ENCODE results near the gene CDH4. TPM values are rescaled to one million over a fixed set of nuclear protein-coding genes. Genes with fewer than 3 reads are reported as not detected.

Gene CDH4
- polyA plus RNA-seq, 1 donor (not counting 4 experiments of a cell fraction or from before 2014, with no cell fraction given) = 2.2 TPM

DNA sequence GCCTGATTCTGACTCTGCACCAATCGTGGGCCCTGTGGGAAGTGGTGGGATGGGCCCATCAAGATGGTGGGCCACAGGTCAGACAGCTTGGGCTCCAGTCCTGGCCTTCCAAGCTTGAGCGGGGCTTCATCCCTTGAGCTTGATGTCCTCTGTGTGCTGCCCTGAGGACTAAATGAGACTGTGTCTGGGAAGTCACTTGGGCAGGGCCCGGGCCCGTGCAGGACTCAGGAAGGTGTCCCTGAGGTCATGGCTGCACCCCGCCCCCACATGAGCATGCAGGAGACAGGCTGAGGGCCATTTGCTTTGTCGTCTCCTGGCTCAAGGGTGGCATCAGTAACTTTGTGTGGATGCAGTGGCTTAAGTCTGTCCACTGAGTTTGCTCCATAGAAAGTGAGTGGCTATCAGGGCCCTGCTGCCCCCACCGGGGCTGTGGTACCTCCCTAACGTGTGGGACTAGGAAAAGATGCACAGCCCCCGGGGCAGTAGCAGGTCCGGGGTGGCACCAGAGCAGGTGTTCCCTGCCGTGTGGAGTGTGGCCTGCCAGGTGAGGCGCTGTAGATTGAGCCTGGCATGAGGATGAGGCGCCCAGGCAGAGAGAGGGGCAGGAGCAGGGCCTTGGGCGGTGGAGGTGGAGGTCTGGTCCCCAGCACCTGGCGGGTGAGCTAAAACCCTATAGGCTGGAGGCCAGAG, 515.0 kb downstream of the CDH4 start:
- FAIRE-seq = no peak
- Histone ChIP-seq H3K9ac (ENCODE audit: control insufficient read depth, extremely low read depth, insufficient read depth, low read length) (no peak overlapping the region), H2AFZ (ENCODE audit: control insufficient read depth, low read length) (no peak overlapping the region), H3K79me2 (ENCODE audit: control insufficient read depth, insufficient read depth, low read length) (no peaks in the 10 kb centered on the region), H3K27me3 (ENCODE audit: control insufficient read depth, extremely low read depth, insufficient read depth, low read length) (peaks cover 14% of the 10 kb centered on the region), H3K27ac (ENCODE audit: control insufficient read depth, insufficient read depth, low read length) (no peak overlapping the region), H3K4me1 (ENCODE audit: control insufficient read depth, extremely low read depth, insufficient read depth, low read length) (no peaks in the 10 kb centered on the region), H3K4me3 (ENCODE audit: control insufficient read depth in 2 of 3, extremely low read depth in 1 of 3, insufficient read depth in 2 of 3, low read depth in 1 of 3, low read length in 3 of 3) (no peak overlapping the region), H4K20me1 (ENCODE audit: control insufficient read depth, extremely low read depth, insufficient read depth, low read length) (no peaks in the 10 kb centered on the region), H3K36me3 (ENCODE audit: control insufficient read depth in 2 of 2, extremely low read depth in 1 of 2, insufficient read depth in 2 of 2, low read length in 2 of 2) (no peaks in the 10 kb centered on the region), H3K4me2 (ENCODE audit: control insufficient read depth, extremely low read depth, insufficient read depth, low read depth, low read length) (no peak overlapping the region), H3K9me3 (ENCODE audit: control insufficient read depth, low read depth, low read length) (no peaks in the 10 kb centered on the region), H3K9me1 (ENCODE audit: control insufficient read depth, extremely low read depth, insufficient read depth, low read length) (no peaks in the 10 kb centered on the region)
- dilution Hi-C loops (cut with MboI; ENCODE audit: extremely low pct_ligation_motif_present, low sequenced_read_pairs) = no loop called here
- DNase-seq (ENCODE audit: low read depth, low spot score) = no peak
- TF ChIP-seq, protein P1, sequence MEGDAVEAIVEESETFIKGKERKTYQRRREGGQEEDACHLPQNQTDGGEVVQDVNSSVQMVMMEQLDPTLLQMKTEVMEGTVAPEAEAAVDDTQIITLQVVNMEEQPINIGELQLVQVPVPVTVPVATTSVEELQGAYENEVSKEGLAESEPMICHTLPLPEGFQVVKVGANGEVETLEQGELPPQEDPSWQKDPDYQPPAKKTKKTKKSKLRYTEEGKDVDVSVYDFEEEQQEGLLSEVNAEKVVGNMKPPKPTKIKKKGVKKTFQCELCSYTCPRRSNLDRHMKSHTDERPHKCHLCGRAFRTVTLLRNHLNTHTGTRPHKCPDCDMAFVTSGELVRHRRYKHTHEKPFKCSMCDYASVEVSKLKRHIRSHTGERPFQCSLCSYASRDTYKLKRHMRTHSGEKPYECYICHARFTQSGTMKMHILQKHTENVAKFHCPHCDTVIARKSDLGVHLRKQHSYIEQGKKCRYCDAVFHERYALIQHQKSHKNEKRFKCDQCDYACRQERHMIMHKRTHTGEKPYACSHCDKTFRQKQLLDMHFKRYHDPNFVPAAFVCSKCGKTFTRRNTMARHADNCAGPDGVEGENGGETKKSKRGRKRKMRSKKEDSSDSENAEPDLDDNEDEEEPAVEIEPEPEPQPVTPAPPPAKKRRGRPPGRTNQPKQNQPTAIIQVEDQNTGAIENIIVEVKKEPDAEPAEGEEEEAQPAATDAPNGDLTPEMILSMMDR (optimal IDR thresholded peaks at IDR 0.05 in 1 of 3, IDR thresholded peaks at IDR 0.05 in 1 of 3, conservative IDR thresholded peaks at IDR 0.05 in 1 of 3; ENCODE audit: extremely low read depth in 1 of 3, insufficient read depth in 2 of 3, low read length in 3 of 3) = peak in 2 of 3 experiments; percentile 2 to 16
- no peak for TF ChIP-seq EZH2 (IDR thresholded peaks at IDR 0.05; ENCODE audit: low read length)

DNA sequence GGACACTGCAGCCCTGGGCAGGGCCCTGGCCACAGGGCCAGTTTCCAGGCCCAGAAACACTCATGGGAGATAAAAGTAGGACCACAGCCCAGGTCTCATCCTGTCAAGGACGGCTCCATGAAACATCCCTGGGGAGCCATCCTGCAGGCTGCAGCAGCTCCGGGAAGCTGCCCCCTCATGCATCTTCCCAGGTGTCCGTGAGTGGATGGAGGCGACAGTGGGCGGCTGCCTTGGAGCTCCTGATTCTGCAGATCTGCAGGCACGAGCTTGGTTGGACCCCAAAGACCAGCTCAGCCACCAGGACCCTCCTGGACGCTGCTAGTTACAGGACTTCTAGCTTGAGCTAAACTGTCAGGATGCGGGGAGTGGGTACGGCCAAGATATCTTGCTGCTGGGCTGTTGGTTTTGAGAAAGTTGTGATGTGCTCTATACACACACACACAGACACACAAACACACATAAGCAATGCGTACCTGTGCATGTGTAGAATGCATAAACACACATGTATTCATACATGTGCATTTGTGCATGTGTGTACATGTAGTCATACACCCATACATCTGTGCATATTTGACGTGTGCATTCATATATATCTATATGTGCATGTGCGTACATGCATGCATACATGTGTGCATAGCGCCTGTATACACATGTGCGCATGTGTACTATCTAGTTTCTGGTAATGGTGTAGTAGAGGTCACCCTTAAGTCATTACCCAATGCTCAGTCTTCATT, 515.9 kb downstream of the CDH4 start:
- no peak overlapping the region for H3K4me2 ChIP-seq (ENCODE audit: control insufficient read depth, extremely low read depth, insufficient read depth, low read depth, low read length)
- TF ChIP-seq, protein P1 (optimal IDR thresholded peaks at IDR 0.05 in 1 of 3, IDR thresholded peaks at IDR 0.05 in 1 of 3, conservative IDR thresholded peaks at IDR 0.05 in 1 of 3; ENCODE audit: extremely low read depth in 1 of 3, insufficient read depth in 2 of 3, low read length in 3 of 3) = no peak
- no peak for TF ChIP-seq EZH2 (IDR thresholded peaks at IDR 0.05; ENCODE audit: low read length)
- no peaks in the 10 kb centered on the region for H3K79me2 ChIP-seq (ENCODE audit: control insufficient read depth, insufficient read depth, low read length)
- FAIRE-seq (no peak), DNase-seq (ENCODE audit: low read depth, low spot score) (no peak)
- H2AFZ ChIP-seq (ENCODE audit: control insufficient read depth, low read length) = no peak overlapping the region
- no peaks in the 10 kb centered on the region for H3K36me3 ChIP-seq (ENCODE audit: control insufficient read depth in 2 of 2, extremely low read depth in 1 of 2, insufficient read depth in 2 of 2, low read length in 2 of 2)
- peaks cover 10% of the 10 kb centered on the region for H3K27me3 ChIP-seq (ENCODE audit: control insufficient read depth, extremely low read depth, insufficient read depth, low read length)
- no peak overlapping the region for H3K9ac ChIP-seq (ENCODE audit: control insufficient read depth, extremely low read depth, insufficient read depth, low read length)
- H3K9me1 ChIP-seq (ENCODE audit: control insufficient read depth, extremely low read depth, insufficient read depth, low read length) = no peaks in the 10 kb centered on the region
- no peak overlapping the region for H3K27ac ChIP-seq (ENCODE audit: control insufficient read depth, insufficient read depth, low read length)
- no peak overlapping the region for H3K4me3 ChIP-seq (ENCODE audit: control insufficient read depth in 2 of 3, extremely low read depth in 1 of 3, insufficient read depth in 2 of 3, low read depth in 1 of 3, low read length in 3 of 3)
- no peaks in the 10 kb centered on the region for H3K4me1 ChIP-seq (ENCODE audit: control insufficient read depth, extremely low read depth, insufficient read depth, low read length)
- dilution Hi-C loops (cut with MboI; ENCODE audit: extremely low pct_ligation_motif_present, low sequenced_read_pairs) = no loop called here
- no peaks in the 10 kb centered on the region for H3K9me3 ChIP-seq (ENCODE audit: control insufficient read depth, low read depth, low read length)
- H4K20me1 ChIP-seq (ENCODE audit: control insufficient read depth, extremely low read depth, insufficient read depth, low read length) = no peaks in the 10 kb centered on the region

Measured in keratinocyte (primary cell).